OCI-LY1 (cell line): ENCODE data around the gene SLC22A23.

ENCODE experiments used
- H2AFZ ChIP-seq: fragments of 200-600 bp; sonication (generic), shearing (Covaris generic); 2 replicates; pipeline ENCODE4 v1.6.0; 2014; ENCODE audit warnings: antibody characterized with exemption, mild to moderate bottlenecking, low read length
- H3F3A ChIP-seq: fragments of 200-600 bp; sonication (generic), shearing (Covaris generic); 2 replicates; pipeline ENCODE4 v1.6.0; 2014; ENCODE audit warnings: mild to moderate bottlenecking, antibody characterized with exemption, low read length, moderate library complexity; ENCODE audit not compliant: insufficient read depth
- H3K27ac ChIP-seq: fragments of 200-600 bp; sonication (generic); 2 replicates; pipeline ENCODE4 v1.5.1; 2014; ENCODE audit warnings: low read length, mixed run types, mild to moderate bottlenecking, low read depth; ENCODE audit not compliant: poor library complexity, severe bottlenecking
- H3K27me3 ChIP-seq: fragments of 200-600 bp; sonication (generic); 2 replicates; pipeline ENCODE4 v1.6.0; 2014; ENCODE audit warnings: antibody characterized with exemption, mild to moderate bottlenecking, low read length, moderate library complexity; ENCODE audit not compliant: insufficient read depth
- H3K36me3 ChIP-seq: fragments of 200-600 bp; sonication (generic); 2 replicates; pipeline ENCODE4 v1.6.1; 2014; ENCODE audit warnings: mild to moderate bottlenecking, antibody characterized with exemption, low read length, moderate library complexity, mixed read lengths; ENCODE audit not compliant: insufficient read depth
- H3K4me1 ChIP-seq: fragments of 200-600 bp; sonication (generic); 2 replicates; pipeline ENCODE4 v1.5.1; 2014; ENCODE audit warnings: mild to moderate bottlenecking, low read length, moderate library complexity; ENCODE audit not compliant: insufficient read depth, severe bottlenecking
- H3K4me2 ChIP-seq: fragments of 200-600 bp; sonication (generic), shearing (Covaris generic); 2 replicates; pipeline ENCODE4 v1.6.1; 2014; ENCODE audit warnings: low read length
- H3K4me3 ChIP-seq: fragments of 200-600 bp; sonication (generic); 2 replicates; pipeline ENCODE4 v1.5.1; 2014; ENCODE audit warnings: low read length, low read depth, mild to moderate bottlenecking, mixed read lengths; ENCODE audit not compliant: poor library complexity, severe bottlenecking
- H3K79me2 ChIP-seq: fragments of 200-600 bp; shearing (Covaris generic); 2 replicates; pipeline ENCODE4 v1.6.1; 2016; ENCODE audit warnings: mixed run types, low read length, mixed read lengths; ENCODE audit not compliant: insufficient read depth
- H3K9ac ChIP-seq: fragments of 200-600 bp; sonication (generic), shearing (Covaris generic); 2 replicates; pipeline ENCODE4 v1.6.1; 2014; ENCODE audit warnings: mild to moderate bottlenecking, low read length, mixed read lengths
- H3K9me2 ChIP-seq: fragments of 200-600 bp; sonication (generic), shearing (Covaris generic); 2 replicates; pipeline ENCODE4 v1.6.1; 2014; ENCODE audit warnings: low read depth, mild to moderate bottlenecking, low read length, mixed read lengths
- H3K9me3 ChIP-seq: fragments of 200-600 bp; shearing (Covaris generic); 2 replicates; pipeline ENCODE4 v1.6.1; 2014; ENCODE audit warnings: low read length, mixed read lengths
- H4K20me1 ChIP-seq: fragments of 200-600 bp; sonication (generic), shearing (Covaris generic); 2 replicates; pipeline ENCODE4 v1.6.0; 2016; ENCODE audit warnings: mild to moderate bottlenecking, low read length; ENCODE audit not compliant: insufficient read depth
- CTCF ChIP-seq: fragments of 200-600 bp; sonication (generic), shearing (Covaris generic); IDR thresholded peaks from 2 replicates; pipeline ENCODE4 v1.5.1; 2017; ENCODE audit warnings: mild to moderate bottlenecking, antibody characterized with exemption, low read length, moderate library complexity, mixed read lengths
- EZH2 ChIP-seq: fragments of 200-600 bp; sonication (generic), shearing (Covaris generic); IDR thresholded peaks from 2 replicates; pipeline ENCODE4 v1.8.0; 2017; ENCODE audit warnings: borderline replicate concordance, mixed run types, mild to moderate bottlenecking, antibody characterized with exemption, low read length, moderate library complexity, mixed read lengths

SLC22A23 gene

GRCh38 chr6:3426927-3427686 lies 29.7 kb downstream of the SLC22A23 start:
- H4K20me1 ChIP-seq: no peaks in the 10 kb centered on the region
- no peaks in the 10 kb centered on the region for H3K9me2 ChIP-seq
- no peak overlapping the region for H3K4me3 ChIP-seq
- no peak overlapping the region for H2AFZ ChIP-seq
- H3K4me2 ChIP-seq: no peak overlapping the region
- H3K9ac ChIP-seq: no peak overlapping the region
- H3K27ac ChIP-seq: no peak overlapping the region
- no peaks in the 10 kb centered on the region for H3K79me2 ChIP-seq
- peaks cover 8% of the 10 kb centered on the region; the same call in 1 of the 2 replicates for H3K27me3 ChIP-seq
- H3K4me1 ChIP-seq: no peaks in the 10 kb centered on the region
- no peak for TF ChIP-seq EZH2
- no peak for TF ChIP-seq CTCF
- H3K9me3 ChIP-seq: no peaks in the 10 kb centered on the region
- no peaks in the 10 kb centered on the region for H3F3A ChIP-seq
- H3K36me3 ChIP-seq: no peaks in the 10 kb centered on the region

- no peak overlapping the region for H3K9ac ChIP-seq
- no peaks in the 10 kb centered on the region for H3K9me2 ChIP-seq
- no peaks in the 10 kb centered on the region for H3K9me3 ChIP-seq
- no peaks in the 10 kb centered on the region for H4K20me1 ChIP-seq
- no peak overlapping the region for H2AFZ ChIP-seq
- no peak overlapping the region for H3K4me2 ChIP-seq
- no peaks in the 10 kb centered on the region for H3K79me2 ChIP-seq
- H3F3A ChIP-seq: no peaks in the 10 kb centered on the region
- no peak overlapping the region for H3K27ac ChIP-seq
- no peak overlapping the region for H3K4me3 ChIP-seq
- no peaks in the 10 kb centered on the region for H3K36me3 ChIP-seq
- no peak for TF ChIP-seq EZH2
- TF ChIP-seq CTCF: no peak
- H3K4me1 ChIP-seq: no peaks in the 10 kb centered on the region
- peaks cover 9% of the 10 kb centered on the region; the same call in 1 of the 2 replicates for H3K27me3 ChIP-seq
Observed at GRCh38 chr6:3426091-3426926, 30.5 kb downstream of the SLC22A23 start.

- Histone ChIP-seq H3K9ac (no peak overlapping the region), H3K4me3 (no peak overlapping the region), H3K4me1 (no peaks in the 10 kb centered on the region), H3K79me2 (no peaks in the 10 kb centered on the region), H3K27ac (no peak overlapping the region), H2AFZ (no peak overlapping the region), H3F3A (no peaks in the 10 kb centered on the region), H3K4me2 (no peak overlapping the region), H4K20me1 (no peaks in the 10 kb centered on the region), H3K36me3 (no peaks in the 10 kb centered on the region), H3K27me3 (peaks cover 9% of the 10 kb centered on the region; the same call in 1 of the 2 replicates), H3K9me2 (no peaks in the 10 kb centered on the region), H3K9me3 (no peaks in the 10 kb centered on the region)
- no peak for TF ChIP-seq CTCF
- no peak for TF ChIP-seq EZH2
Observed at GRCh38 chr6:3425574-3425973, 31.3 kb downstream of the SLC22A23 start.
